Measurements from ENCODE around the gene TVP23C.

GRCh38 chr17:15456972-15457722 lies 106.1 kb downstream of the TVP23C start:
- TF ChIP-seq CTCF (conservative IDR thresholded peaks at IDR 0.05), result no peak
- TF ChIP-seq EZH2 (IDR thresholded peaks at IDR 0.05; ENCODE audit: low read depth), result no peak

All from PC-9 (cell line).